VCaP (cell line): ENCODE results near the gene HS2ST1.
"Not testable (repeated sequence)": the region's sequence is repeated elsewhere in the genome, so short reads cannot be mapped to it uniquely, and the experiment has no call there.

Source experiments
- H3K27ac ChIP-seq: fragments of 450-650 bp; 2 replicates; pipeline ENCODE4 v1.5.1; 2017
- CTCF ChIP-seq: fragments of 450-650 bp; conservative IDR thresholded peaks from 2 replicates; pipeline ENCODE4 v1.5.1; 2017; ENCODE audit warnings: mild to moderate bottlenecking, moderate library complexity

The HS2ST1 gene

DNA sequence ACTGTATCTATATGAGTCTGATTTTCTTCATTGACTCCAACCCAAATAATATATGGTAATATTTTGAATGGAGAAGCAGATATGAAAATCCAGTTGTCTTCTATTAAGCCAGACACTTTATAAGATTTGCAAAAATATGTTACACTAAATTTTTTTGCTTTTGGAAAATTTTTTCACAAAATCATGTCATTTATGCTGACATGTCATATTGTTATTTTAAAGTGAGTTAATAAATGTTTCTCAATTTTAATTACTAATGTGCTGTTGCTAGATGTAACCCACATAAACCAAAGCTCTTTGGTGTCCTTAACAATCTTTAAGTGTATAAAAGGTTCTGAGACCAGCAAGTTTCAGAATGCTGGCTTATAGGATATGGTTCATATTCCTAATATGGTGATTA, 142.5 kb downstream of the HS2ST1 start:
- no peak for TF ChIP-seq CTCF
- no peak overlapping the region for H3K27ac ChIP-seq

DNA sequence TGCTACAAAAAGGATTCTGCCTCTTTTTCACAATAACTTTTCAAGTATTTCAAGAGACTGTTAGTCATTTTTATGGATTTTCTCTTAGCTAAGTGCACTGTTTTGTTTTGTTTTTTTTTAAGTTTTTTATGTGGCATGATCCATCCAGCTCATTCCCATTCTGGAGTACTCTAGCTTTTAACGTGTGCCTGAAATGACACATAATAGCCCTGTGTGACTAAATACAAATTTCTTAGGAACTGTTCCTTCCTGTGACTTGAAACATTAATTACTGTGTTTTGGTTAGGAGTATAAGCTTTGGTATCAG, 143.9 kb downstream of the HS2ST1 start:
- TF ChIP-seq CTCF: no peak
- no peak overlapping the region for H3K27ac ChIP-seq

DNA sequence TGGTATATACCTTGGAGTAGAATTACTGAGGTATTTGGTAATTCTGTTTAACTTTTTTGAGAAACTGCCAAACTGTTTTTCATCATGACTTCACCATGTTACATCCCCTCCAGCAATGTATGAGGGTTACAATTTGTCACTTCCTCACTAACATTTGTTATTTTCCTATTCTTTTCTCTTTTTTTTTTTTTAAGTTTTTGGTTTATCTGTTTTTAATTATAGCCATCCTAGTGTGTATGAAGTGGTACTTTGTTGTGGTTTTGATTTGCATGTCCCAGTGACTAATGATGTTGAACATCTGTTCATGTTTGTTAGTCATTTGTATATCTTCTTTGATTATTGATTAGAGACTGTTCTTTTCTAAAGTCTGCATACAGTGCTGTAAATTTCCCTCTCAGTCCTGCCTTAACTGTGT, 147.3 kb downstream of the HS2ST1 start:
- no peak overlapping the region for H3K27ac ChIP-seq
- TF ChIP-seq CTCF: no peak

DNA sequence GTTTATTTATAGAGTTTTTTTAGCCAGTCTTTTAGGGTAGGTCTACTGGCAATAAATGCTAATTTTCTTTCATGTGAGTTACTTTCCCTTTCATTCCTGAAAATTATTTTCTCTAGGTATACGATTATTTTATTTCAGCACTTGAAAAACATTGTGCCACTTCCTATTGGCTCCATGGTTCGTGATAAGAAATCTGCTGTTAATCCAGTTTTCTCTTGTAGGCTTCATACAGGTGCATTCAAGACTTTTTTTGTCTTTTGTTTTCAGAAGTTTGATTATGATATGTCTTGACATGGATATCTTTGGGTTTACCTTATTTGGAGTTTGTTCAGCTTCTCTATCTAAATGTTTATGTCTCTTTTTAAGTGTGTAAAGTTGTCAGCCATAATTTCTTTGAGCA, 148.3 kb downstream of the HS2ST1 start:
- TF ChIP-seq CTCF: no peak
- no peak overlapping the region for H3K27ac ChIP-seq

DNA sequence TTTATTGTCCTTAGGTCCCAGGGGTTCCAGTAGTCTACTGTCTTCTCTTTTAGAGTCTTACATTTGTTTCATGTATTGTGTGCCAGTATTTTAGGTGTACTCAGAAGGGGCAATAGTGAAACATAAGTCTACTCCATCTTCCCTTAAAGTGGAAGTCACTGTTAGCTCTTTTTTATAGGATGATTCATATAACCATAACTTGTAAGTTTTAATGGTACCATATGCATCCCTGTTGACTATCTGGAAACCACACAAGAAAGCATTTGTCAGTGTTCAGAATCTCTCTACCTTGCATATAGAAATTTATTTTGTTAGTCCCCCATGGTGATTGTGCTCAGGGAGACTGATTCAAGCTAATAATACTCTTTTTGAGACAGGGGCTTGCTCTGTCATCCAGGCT, 149.9 kb downstream of the HS2ST1 start:
- no peak for TF ChIP-seq CTCF
- no peak overlapping the region for H3K27ac ChIP-seq

- no peak overlapping the region for H3K27ac ChIP-seq
- no peak for TF ChIP-seq CTCF
Observed at GRCh38 chr1:87064986-87065385, 150.6 kb downstream of the HS2ST1 start.

DNA sequence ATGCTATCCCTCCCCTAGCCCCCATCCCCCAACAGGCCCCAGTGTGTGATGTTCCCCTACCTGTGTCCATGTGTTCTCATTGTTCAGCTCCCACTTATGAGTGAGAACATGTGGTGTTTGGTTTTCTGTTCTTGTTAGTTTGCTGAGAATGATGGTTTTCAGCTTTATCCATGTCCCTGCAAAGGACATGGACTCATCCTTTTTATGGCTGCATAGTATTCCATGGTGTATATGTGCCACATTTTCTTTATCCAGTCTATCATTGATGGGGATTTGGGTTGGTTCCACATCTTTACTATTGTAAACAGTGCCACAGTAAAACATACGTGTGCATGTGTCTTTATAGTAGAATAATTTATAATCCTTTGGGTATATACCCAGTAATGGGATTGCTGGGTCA, 152.3 kb downstream of the HS2ST1 start:
- H3K27ac ChIP-seq: not testable (repeated sequence)

- H3K27ac ChIP-seq: no peak overlapping the region
- TF ChIP-seq CTCF: no peak
Observed at GRCh38 chr1:87072411-87072810, 158.0 kb downstream of the HS2ST1 start.
